Heart left ventricle (tissue), 13 donors: ENCODE data around the gene TNFAIP3.

Source experiments
- POLR2A ChIP-seq, 2 donors: fragments of 450-650 bp; IDR thresholded peaks; one replicate each; pipeline ENCODE4 v1.6.1; 2017; ENCODE audit warnings: antibody characterized with exemption in 2 of 2, mild to moderate bottlenecking in 2 of 2, moderate library complexity in 2 of 2
- TF ChIP-seq, protein P1 (sequence below), 12 donors: fragments of 200-600 bp; sonication (generic) in 4 of 12; IDR thresholded peaks; one replicate each; pipeline versions ENCODE4 v1.5.0 to v1.8.0; 2018 to 2022; ENCODE audit warnings: antibody characterized with exemption in 12 of 12, mild to moderate bottlenecking in 5 of 12
- donor health status: ischemic (EF 13 %, LVEDD 7.1; RV severe dilation, severe dysfunction).
- donor health status: DM: no; HTN: yes; CAD: no.
- donor health status: DM: no; HTN: no; CAD: no.
- donor health status: ischemic (EF 25% LVEDD 6.9; RV normal size, moderate dysfunction).
- donor health status: ischemic (EF 25% LVEDD 5.7; RV mildly dilated, moderate dysfunction).
- donor health status: ischemic (EF 35%, LVEDD 5.7; RV mildly dilated, moderate dysfunction).
- donor health status: nonischemic (EF 11% LVEDD 7.7; RV severe dilation, severe dysfunction).
- donor health status: DM: yes; HTN: yes; CAD: no.
- donor health status: PGD.
- donor health status: ischemic (EF 29% LVEDD 5.4; RV normal size, mild dysfunction).
- donor health status: nonischemic (EF 23%, LVEDD 6.1; RV moderate dilation, normal function).

- TF ChIP-seq POLR2A (IDR thresholded peaks at IDR 0.05): no peak
- TF ChIP-seq, protein P1, sequence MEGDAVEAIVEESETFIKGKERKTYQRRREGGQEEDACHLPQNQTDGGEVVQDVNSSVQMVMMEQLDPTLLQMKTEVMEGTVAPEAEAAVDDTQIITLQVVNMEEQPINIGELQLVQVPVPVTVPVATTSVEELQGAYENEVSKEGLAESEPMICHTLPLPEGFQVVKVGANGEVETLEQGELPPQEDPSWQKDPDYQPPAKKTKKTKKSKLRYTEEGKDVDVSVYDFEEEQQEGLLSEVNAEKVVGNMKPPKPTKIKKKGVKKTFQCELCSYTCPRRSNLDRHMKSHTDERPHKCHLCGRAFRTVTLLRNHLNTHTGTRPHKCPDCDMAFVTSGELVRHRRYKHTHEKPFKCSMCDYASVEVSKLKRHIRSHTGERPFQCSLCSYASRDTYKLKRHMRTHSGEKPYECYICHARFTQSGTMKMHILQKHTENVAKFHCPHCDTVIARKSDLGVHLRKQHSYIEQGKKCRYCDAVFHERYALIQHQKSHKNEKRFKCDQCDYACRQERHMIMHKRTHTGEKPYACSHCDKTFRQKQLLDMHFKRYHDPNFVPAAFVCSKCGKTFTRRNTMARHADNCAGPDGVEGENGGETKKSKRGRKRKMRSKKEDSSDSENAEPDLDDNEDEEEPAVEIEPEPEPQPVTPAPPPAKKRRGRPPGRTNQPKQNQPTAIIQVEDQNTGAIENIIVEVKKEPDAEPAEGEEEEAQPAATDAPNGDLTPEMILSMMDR (IDR thresholded peaks at IDR 0.05): no peak
These were observed 48.6 kb upstream of the TNFAIP3 start for GRCh38 chr6:137818440-137818839.
